ENCODE results near the gene STIP1. TPM values are rescaled to one million over a fixed set of nuclear protein-coding genes. Genes with fewer than 3 reads are reported as not detected.

STIP1 gene
- total and polyA plus RNA-seq, 10 of the 15 experiments (the other 5 are each of a cell fraction or from before 2014, with no cell fraction given) = 25.2 to 291 (median 191) TPM

- 0 out of 2 replicates have a peak, but pooled peaks have one; percentile 12 for TF ChIP-seq TCF3 (IDR thresholded peaks at IDR 0.05; ENCODE audit: borderline replicate concordance, insufficient read depth, low read depth, low read length)
- no peak for TF ChIP-seq ZZZ3 (IDR thresholded peaks at IDR 0.05; ENCODE audit: control insufficient read depth, insufficient read length, low read depth)
- no peak for TF ChIP-seq ATF7 (IDR thresholded peaks at IDR 0.05; ENCODE audit: low read depth)
- TF ChIP-seq EP300 (IDR thresholded peaks at IDR 0.05; ENCODE audit: borderline replicate concordance in 1 of 2, control insufficient read depth in 1 of 2, low read depth in 2 of 2, low read length in 2 of 2) = no peak
Observed at GRCh38 chr11:64223001-64223651, 37.2 kb downstream of the STIP1 start (continued).

GRCh38 chr11:64224151-64224890 lies 38.4 kb downstream of the STIP1 start:
- Histone ChIP-seq H3K36me3 (ENCODE audit: control insufficient read depth in 2 of 2, insufficient read depth in 2 of 2, low read length in 1 of 2) (peaks cover 14 to 22% of the 10 kb centered on the region in 2 experiments), H3K4me2 (ENCODE audit: control insufficient read depth, insufficient read depth) (peak overlapping the region; percentile 91)
- no peak for DNase-seq (ENCODE audit: low read depth, low spot score)
- no peak for TF ChIP-seq FOXK2 (IDR thresholded peaks at IDR 0.05)
- no peak for TF ChIP-seq RELB (IDR thresholded peaks at IDR 0.05; ENCODE audit: low read depth)
- TF ChIP-seq SMARCA5 (IDR thresholded peaks at IDR 0.05) = no peak
- TF ChIP-seq HDAC6 (IDR thresholded peaks at IDR 0.05; ENCODE audit: unreplicated experiment) = no peak
- no peak for TF ChIP-seq MTA2 (IDR thresholded peaks at IDR 0.05; ENCODE audit: low read depth)
- no peak for TF ChIP-seq ZNF384 (IDR thresholded peaks at IDR 0.05; ENCODE audit: borderline replicate concordance, low read depth, low read length)
- peak; percentile 20; the same call in 1 of the 2 replicates for TF ChIP-seq PML (IDR thresholded peaks at IDR 0.05; ENCODE audit: low read length)
- TF ChIP-seq YY1 (IDR thresholded peaks at IDR 0.05; ENCODE audit: low read depth, low read length) = no peak
- TF ChIP-seq ATF3 (IDR thresholded peaks at IDR 0.05; ENCODE audit: borderline replicate concordance, extremely low read depth, low read depth, low read length) = no peak
- no peak for TF ChIP-seq SKIL (IDR thresholded peaks at IDR 0.05; ENCODE audit: low read depth, poor library complexity, severe bottlenecking)
- TF ChIP-seq POLR2A (IDR thresholded peaks at IDR 0.05; ENCODE audit: low read depth, low read length) = peak; percentile 75
- no peak for TF ChIP-seq RAD21 (IDR thresholded peaks at IDR 0.05; ENCODE audit: insufficient read depth, low read depth, low read length)
- no peak for TF ChIP-seq TAF1 (IDR thresholded peaks at IDR 0.05; ENCODE audit: borderline replicate concordance, low read depth, low read length)
- TF ChIP-seq YBX1 (IDR thresholded peaks at IDR 0.05) = no peak

More at GRCh38 chr11:64224151-64224890, 38.4 kb downstream of the STIP1 start:
- Histone ChIP-seq H3K4me1 (ENCODE audit: control insufficient read depth, insufficient read depth, low read length) (peaks cover 12% of the 10 kb centered on the region), H3K79me2 (ENCODE audit: control insufficient read depth, insufficient read depth, low read length) (peaks cover 32% of the 10 kb centered on the region), H3K4me3 (0 out of 2 replicates have a peak overlapping the region, but pooled peaks have one; percentile 90), H3K27ac (ENCODE audit: control insufficient read depth, insufficient read depth) (no peak overlapping the region), H3K9me3 (replicated peaks; ENCODE audit: control insufficient read depth, insufficient read depth, low read length) (no peaks in the 10 kb centered on the region), H2AFZ (ENCODE audit: control insufficient read depth, low read depth, low read length) (no peak overlapping the region), H4K20me1 (ENCODE audit: control insufficient read depth, insufficient read depth) (no peaks in the 10 kb centered on the region), H3K9ac (ENCODE audit: control insufficient read depth, insufficient read depth, low read length) (no peak overlapping the region), H3K27me3 (replicated peaks in 1 of 2; ENCODE audit: control insufficient read depth in 2 of 2, insufficient read depth in 2 of 2, low read length in 1 of 2) (no peaks in the 10 kb centered on the region)
- FAIRE-seq (no peak), ATAC-seq (no peak)
- in situ Hi-C loops (cut with MboI) = no loop called here
- 78% methylated on average over 16 of the region's 17 CpGs for WGBS (ENCODE audit: insufficient coverage, insufficient replicate concordance, low lambda C conversion rate, missing lambda C conversion rate)
- intact Hi-C loops (cut with micrococcal nuclease; ENCODE audit: unreplicated experiment) = no loop called here
- BruUV-seq (replicated peaks) = no TSS peak
- RAD21 ChIA-PET (ENCODE audit: unreplicated experiment) = interaction anchor here (1.4 to 1.6 kb wide), 2 partner anchors 17 to 19 kb away, joined by 5 to 6 read pairs; no protein-coding TSS in a partner anchor
- POLR2A ChIA-PET = interaction anchor here (0.5 to 9.7 kb wide), 7 partner anchors 9 to 80 kb away, joined by 3 to 85 read pairs (median 5); partner anchors contain the start of genes ESRRA, FERMT3, FKBP2 and PPP1R14B
- SMC1A ChIA-PET (ENCODE audit: uncharacterized antibody, unreplicated experiment) = interaction anchor here (1.7 to 5.4 kb wide), 2 partner anchors 10 to 18 kb away, joined by 5 to 56 read pairs; partner anchors contain the start of gene FERMT3
- CTCF ChIA-PET = interaction anchor here (0.6 to 5.0 kb wide), 4 partner anchors 18 to 1800 kb away, joined by 3 to 59 read pairs (median 8); partner anchors contain the start of genes FERMT3 and STIP1

Measured in GM12878 (cell line).